ENCODE data around the gene WDR47.

- TF ChIP-seq CTCF (IDR thresholded peaks at IDR 0.05) (no peak), POLR2A (IDR thresholded peaks at IDR 0.05) (no peak)
These were observed 42.0 kb upstream of the WDR47 start for GRCh38 chr1:109083923-109084322.
